ENCODE results near the gene RASAL3.
"Not testable (repeated sequence)": the region's sequence is repeated elsewhere in the genome, so short reads cannot be mapped to it uniquely, and the experiment has no call there.

- TF ChIP-seq CTCF, POLR2A, POLR2AphosphoS5 (IDR thresholded peaks at IDR 0.05): not testable (repeated sequence)
Measured at GRCh38 chr19:15485768-15486167, 21.4 kb upstream of the RASAL3 start.

Measured in upper lobe of left lung (tissue), 4 donors.